Measurements from ENCODE around the gene TFDP1.

DNA sequence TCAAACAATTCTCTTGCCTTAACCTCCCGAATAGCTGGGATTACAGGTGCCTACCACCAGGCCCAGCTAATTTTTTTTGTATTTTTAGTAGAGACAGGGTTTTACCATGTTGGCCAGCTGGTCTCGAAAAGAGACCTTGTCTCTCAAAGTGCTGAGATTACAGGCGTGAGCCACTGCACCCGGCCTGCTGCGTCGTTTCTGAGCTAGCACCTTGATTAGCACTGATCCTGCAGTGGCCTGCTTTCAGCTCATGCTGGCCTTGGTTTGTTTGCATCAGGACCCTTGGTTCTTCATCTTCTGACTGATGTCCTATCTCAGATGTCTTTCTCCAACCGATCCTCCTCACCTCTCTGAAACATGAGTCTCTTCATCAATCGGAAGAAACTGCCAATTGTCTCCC lies 4.9 kb upstream of the TFDP1 start:
- TF ChIP-seq, protein P1, sequence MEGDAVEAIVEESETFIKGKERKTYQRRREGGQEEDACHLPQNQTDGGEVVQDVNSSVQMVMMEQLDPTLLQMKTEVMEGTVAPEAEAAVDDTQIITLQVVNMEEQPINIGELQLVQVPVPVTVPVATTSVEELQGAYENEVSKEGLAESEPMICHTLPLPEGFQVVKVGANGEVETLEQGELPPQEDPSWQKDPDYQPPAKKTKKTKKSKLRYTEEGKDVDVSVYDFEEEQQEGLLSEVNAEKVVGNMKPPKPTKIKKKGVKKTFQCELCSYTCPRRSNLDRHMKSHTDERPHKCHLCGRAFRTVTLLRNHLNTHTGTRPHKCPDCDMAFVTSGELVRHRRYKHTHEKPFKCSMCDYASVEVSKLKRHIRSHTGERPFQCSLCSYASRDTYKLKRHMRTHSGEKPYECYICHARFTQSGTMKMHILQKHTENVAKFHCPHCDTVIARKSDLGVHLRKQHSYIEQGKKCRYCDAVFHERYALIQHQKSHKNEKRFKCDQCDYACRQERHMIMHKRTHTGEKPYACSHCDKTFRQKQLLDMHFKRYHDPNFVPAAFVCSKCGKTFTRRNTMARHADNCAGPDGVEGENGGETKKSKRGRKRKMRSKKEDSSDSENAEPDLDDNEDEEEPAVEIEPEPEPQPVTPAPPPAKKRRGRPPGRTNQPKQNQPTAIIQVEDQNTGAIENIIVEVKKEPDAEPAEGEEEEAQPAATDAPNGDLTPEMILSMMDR (IDR thresholded peaks at IDR 0.05) = no peak
- no peak for TF ChIP-seq POLR2A (IDR thresholded peaks at IDR 0.05)

All from right lobe of liver (tissue), 4 donors.